ENCODE measurements around the gene ODAD4. TPM values are rescaled to one million over a fixed set of nuclear protein-coding genes. Genes with fewer than 3 reads are reported as not detected.
"Not testable (repeated sequence)": the region's sequence is repeated elsewhere in the genome, so short reads cannot be mapped to it uniquely, and the experiment has no call there.

The ODAD4 gene
- total RNA-seq, 2 experiments from 2014 or later: 0.81 to 1.4 TPM

DNA sequence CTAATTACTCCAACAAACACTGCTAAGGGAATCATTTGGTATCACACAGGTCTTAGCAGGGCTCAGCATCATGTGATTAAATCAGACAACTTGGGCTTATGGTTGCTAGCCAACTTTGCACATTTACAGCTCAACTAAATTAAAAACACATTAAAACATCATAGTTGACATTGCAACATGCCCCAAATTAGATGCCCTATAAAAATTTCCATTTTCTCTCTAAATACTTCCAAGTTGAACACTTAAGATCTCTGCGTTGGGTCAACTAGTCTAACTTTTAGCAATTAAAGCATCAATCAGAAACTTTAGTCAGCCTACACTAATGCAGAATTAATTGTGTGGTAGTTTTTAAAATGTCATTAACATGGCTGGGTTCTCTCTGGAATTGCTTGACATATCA is 74.7 kb downstream of the ODAD4 start:
- TF ChIP-seq, protein P1, sequence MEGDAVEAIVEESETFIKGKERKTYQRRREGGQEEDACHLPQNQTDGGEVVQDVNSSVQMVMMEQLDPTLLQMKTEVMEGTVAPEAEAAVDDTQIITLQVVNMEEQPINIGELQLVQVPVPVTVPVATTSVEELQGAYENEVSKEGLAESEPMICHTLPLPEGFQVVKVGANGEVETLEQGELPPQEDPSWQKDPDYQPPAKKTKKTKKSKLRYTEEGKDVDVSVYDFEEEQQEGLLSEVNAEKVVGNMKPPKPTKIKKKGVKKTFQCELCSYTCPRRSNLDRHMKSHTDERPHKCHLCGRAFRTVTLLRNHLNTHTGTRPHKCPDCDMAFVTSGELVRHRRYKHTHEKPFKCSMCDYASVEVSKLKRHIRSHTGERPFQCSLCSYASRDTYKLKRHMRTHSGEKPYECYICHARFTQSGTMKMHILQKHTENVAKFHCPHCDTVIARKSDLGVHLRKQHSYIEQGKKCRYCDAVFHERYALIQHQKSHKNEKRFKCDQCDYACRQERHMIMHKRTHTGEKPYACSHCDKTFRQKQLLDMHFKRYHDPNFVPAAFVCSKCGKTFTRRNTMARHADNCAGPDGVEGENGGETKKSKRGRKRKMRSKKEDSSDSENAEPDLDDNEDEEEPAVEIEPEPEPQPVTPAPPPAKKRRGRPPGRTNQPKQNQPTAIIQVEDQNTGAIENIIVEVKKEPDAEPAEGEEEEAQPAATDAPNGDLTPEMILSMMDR (IDR thresholded peaks at IDR 0.05): no peak
- H3K9me3 Mint-ChIP-seq: no peaks in the 10 kb centered on the region
- peaks cover 40% of the 10 kb centered on the region for H3K4me1 Mint-ChIP-seq (ENCODE audit: low read depth)
- H3K4me3 Mint-ChIP-seq: no peak overlapping the region
- CTCF ChIA-PET: interaction anchor here (1.3 to 1.9 kb wide), 3 partner anchors 8 to 15 kb away, joined by 4 to 11 read pairs (median 6); partner anchors contain the start of gene NKIRAS2
- ATAC-seq: no peak
- no peak for DNase-seq
- no peaks in the 10 kb centered on the region for H3K27me3 Mint-ChIP-seq
- intact Hi-C loops (cut with micrococcal nuclease): no loop called here
- POLR2A ChIA-PET: interaction anchor here (0.6 to 1.2 kb wide), 2 partner anchors 12 to 39 kb away, joined by 4 to 5 read pairs; partner anchors contain the start of gene DNAJC7
- peaks cover 21% of the 10 kb centered on the region for H3K36me3 Mint-ChIP-seq (ENCODE audit: low read depth)
- peak overlapping the region; percentile 48 for H3K27ac Mint-ChIP-seq

DNA sequence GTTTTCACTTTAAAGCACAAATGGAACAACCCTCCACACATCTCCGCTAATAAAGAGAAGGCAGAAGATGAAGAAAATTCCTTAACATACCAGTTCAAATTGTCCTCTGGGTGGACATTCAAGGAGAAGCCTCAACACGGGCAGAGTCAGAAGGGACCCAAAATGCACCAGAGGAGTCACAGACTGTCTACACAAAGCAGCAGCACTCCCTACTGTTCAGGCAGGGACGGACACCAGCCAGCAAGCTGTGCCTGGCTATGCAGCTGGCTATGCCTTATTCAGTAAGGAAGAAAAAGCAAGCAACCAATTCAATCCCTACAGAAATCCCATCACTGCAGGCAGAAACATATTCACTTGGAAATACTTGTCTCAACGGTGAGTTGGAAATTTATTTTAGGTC is 78.8 kb downstream of the ODAD4 start:
- no peaks in the 10 kb centered on the region for H3K9me3 Mint-ChIP-seq
- POLR2A ChIA-PET: interaction anchor here (1.8 kb wide), 1 partner anchor 10 kb away, joined by 5 read pairs; no protein-coding TSS in a partner anchor
- peaks cover 18% of the 10 kb centered on the region for H3K36me3 Mint-ChIP-seq (ENCODE audit: low read depth)
- H3K27ac Mint-ChIP-seq: no peak overlapping the region
- ATAC-seq (no peak), DNase-seq (peak; percentile 13)
- H3K4me3 Mint-ChIP-seq: no peak overlapping the region
- intact Hi-C loops (cut with micrococcal nuclease): no loop called here
- TF ChIP-seq, protein P1 (IDR thresholded peaks at IDR 0.05): no peak
- H3K4me1 Mint-ChIP-seq (ENCODE audit: low read depth): peaks cover 58% of the 10 kb centered on the region
- no peaks in the 10 kb centered on the region for H3K27me3 Mint-ChIP-seq
- CTCF ChIA-PET: interaction anchor here (1.1 to 1.3 kb wide), 2 partner anchors 11 to 46 kb away, joined by 3 to 4 read pairs; partner anchors contain the start of gene NKIRAS2

DNA sequence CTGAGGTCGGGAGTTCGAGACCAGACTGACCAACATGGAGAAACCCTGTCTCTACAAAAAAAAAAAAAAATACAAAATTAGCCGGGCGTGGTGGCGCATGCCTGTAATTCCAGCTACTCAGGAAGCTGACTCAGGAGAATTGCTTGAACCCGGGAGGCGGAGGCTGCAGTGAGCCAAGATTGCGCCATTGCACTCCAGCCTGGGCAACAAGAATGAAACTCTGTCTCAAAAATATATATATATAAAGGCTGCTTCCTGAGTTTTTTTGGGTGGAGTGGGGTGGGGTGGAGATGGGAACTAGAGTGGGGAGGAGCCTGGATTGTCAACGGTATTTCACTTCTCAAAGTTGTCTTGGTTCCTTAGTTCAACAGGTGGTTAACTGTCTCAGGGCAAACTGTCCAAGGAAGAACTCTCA is 79.9 kb downstream of the ODAD4 start:
- peak overlapping the region; percentile 50 for H3K27ac Mint-ChIP-seq
- H3K27me3 Mint-ChIP-seq; intact Hi-C loops (cut with micrococcal nuclease); ATAC-seq; H3K9me3 Mint-ChIP-seq; H3K4me3 Mint-ChIP-seq; DNase-seq; POLR2A ChIA-PET: not testable (repeated sequence)
- H3K4me1 Mint-ChIP-seq (ENCODE audit: low read depth): peaks cover 51% of the 10 kb centered on the region
- peaks cover 23% of the 10 kb centered on the region for H3K36me3 Mint-ChIP-seq (ENCODE audit: low read depth)
- CTCF ChIA-PET: interaction anchor here (1.1 to 1.3 kb wide), 2 partner anchors 10 to 47 kb away, joined by 3 to 4 read pairs; partner anchors contain the start of gene NKIRAS2

DNA sequence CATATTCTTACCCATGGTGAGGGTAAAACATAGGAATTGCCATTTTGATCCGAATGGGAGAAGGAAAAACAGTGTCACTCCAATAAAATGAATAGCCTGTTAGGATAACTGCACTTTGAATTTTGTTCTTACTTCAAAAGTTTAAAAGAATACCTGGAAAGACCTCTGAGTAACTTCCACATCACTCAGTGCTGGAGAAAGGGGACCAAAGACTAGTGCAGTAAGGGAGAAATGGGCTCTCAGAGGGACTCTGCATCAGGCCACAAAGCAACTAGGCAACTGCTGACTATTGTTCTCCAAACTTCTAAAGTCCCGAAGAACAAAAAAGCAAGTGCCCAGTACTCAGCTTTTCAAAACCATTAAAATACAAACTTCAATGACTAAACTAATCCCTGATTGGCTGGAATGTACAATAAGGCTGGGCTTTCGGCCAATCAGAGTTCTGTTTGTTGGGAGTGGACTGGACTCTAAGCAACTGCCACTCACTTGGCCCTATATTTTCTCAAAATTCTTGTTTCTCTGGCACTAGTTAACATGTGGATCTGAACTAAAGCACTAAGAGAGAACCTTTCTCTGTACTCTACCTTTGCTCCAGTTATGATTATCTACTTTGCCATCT is 80.6 kb downstream of the ODAD4 start:
- POLR2A ChIA-PET: no interaction called here
- TF ChIP-seq, protein P1 (IDR thresholded peaks at IDR 0.05): no peak
- H3K4me1 Mint-ChIP-seq (ENCODE audit: low read depth): peaks cover 55% of the 10 kb centered on the region
- CTCF ChIA-PET: interaction anchor here (1.0 to 2.1 kb wide), 2 partner anchors 9 to 13 kb away, joined by 5 to 7 read pairs; partner anchors contain the start of gene NKIRAS2
- H3K36me3 Mint-ChIP-seq (ENCODE audit: low read depth): peaks cover 29% of the 10 kb centered on the region
- no peak for ATAC-seq
- no peaks in the 10 kb centered on the region for H3K27me3 Mint-ChIP-seq
- peak overlapping the region; percentile 50 for H3K27ac Mint-ChIP-seq
- DNase-seq: peak; percentile 42
- no peak overlapping the region for H3K4me3 Mint-ChIP-seq
- H3K9me3 Mint-ChIP-seq: no peaks in the 10 kb centered on the region
- intact Hi-C loops (cut with micrococcal nuclease): no loop called here

DNA sequence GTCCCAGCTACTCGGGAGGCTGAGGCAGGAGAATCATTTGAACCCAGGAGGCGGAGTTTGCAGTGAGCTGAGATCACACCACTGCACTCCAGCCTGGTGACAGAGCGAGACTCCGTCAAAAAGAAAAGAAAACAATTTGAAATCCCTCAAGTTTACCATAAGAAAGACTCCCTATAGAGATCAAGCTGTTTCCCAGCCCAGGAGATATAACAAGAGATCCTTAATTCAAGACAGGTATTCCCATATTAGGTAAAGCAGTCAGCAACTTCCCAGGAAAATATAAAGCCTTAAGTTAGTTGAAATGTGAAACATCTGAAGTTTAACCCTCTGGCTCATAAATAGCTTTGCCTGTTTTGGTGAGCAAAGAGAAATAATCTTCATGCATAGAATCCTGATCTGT is 81.9 kb downstream of the ODAD4 start:
- POLR2A ChIA-PET: interaction anchor here (0.7 to 0.8 kb wide), 2 partner anchors 16 to 89 kb away, joined by 3 read pairs; no protein-coding TSS in a partner anchor

DNA sequence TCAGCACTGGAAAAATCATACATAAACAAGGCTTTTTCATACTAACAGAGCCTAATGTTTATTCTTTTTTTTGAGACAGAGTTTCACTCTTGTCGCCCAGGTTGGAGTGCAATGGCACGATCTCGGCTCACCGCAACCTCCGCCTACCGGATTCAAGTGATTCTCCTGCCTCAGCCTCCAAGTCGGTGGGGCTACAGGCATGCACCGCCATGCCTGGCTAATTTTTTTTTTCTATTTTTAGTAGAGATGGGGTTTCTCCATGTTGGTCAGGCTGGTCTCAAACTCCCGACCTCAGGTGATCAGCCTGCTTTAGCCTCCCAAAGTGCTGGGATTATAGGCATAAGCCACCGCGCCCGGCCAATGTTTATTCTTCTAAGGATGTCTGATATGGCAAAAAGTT is 83.3 kb downstream of the ODAD4 start:
- intact Hi-C loops (cut with micrococcal nuclease); H3K9me3 Mint-ChIP-seq; H3K4me3 Mint-ChIP-seq; H3K27me3 Mint-ChIP-seq; DNase-seq; H3K27ac Mint-ChIP-seq; ATAC-seq: not testable (repeated sequence)
- peaks cover 63% of the 10 kb centered on the region for H3K4me1 Mint-ChIP-seq (ENCODE audit: low read depth)
- peaks cover 34% of the 10 kb centered on the region for H3K36me3 Mint-ChIP-seq (ENCODE audit: low read depth)
- CTCF ChIA-PET: interaction anchor here (0.9 to 1.5 kb wide), 3 partner anchors 9 to 104 kb away, joined by 3 to 6 read pairs (median 4); no protein-coding TSS in a partner anchor
- POLR2A ChIA-PET: interaction anchor here (0.7 to 1.1 kb wide), 2 partner anchors 26 to 117 kb away, joined by 3 read pairs; no protein-coding TSS in a partner anchor

More for the DNA sequence above, 81.9 kb downstream of the ODAD4 start:
- ATAC-seq; H3K4me3 Mint-ChIP-seq; H3K27ac Mint-ChIP-seq; intact Hi-C loops (cut with micrococcal nuclease); H3K9me3 Mint-ChIP-seq; H3K27me3 Mint-ChIP-seq; DNase-seq: not testable (repeated sequence)
- peaks cover 56% of the 10 kb centered on the region for H3K4me1 Mint-ChIP-seq (ENCODE audit: low read depth)
- CTCF ChIA-PET: interaction anchor here (1.5 to 2.1 kb wide), 2 partner anchors 8 to 11 kb away, joined by 6 to 7 read pairs; no protein-coding TSS in a partner anchor
- H3K36me3 Mint-ChIP-seq (ENCODE audit: low read depth): peaks cover 35% of the 10 kb centered on the region

Other genes with a start within 250 kb of the ODAD4 start
- gene EIF1, start 241.7 kb upstream of the ODAD4 start, total RNA-seq: 100 to 1,000 TPM; 924 to 930 TPM
- not detected for gene GAST, start 218.3 kb upstream of the ODAD4 start, total RNA-seq
- gene HAP1, start 196.0 kb upstream of the ODAD4 start, total RNA-seq: under 1 TPM; 0.07 to 0.09 TPM
- gene JUP, start 143.9 kb upstream of the ODAD4 start, total RNA-seq: 1 to 10 TPM; 1.5 to 1.8 TPM
- gene P3H4, start 118.7 kb upstream of the ODAD4 start, total RNA-seq: 1 to 10 TPM; 2.6 to 3.2 TPM
- 1 to 10 TPM in 1 of 2 experiments, under 1 TPM in 1; 0.74 to 1.2 TPM for gene FKBP10, start 117.6 kb upstream of the ODAD4 start, total RNA-seq
- gene NT5C3B, start 94.4 kb upstream of the ODAD4 start, total RNA-seq: 10 to 100 TPM; 30.5 to 32.3 TPM
- under 1 TPM in 1 of 2 experiments, not detected in 1; 0.36 TPM for gene KLHL10, start 92.8 kb upstream of the ODAD4 start, total RNA-seq
- 10 to 100 TPM; 19.2 to 19.6 TPM for gene KLHL11, start 65.2 kb upstream of the ODAD4 start, total RNA-seq
- 100 to 1,000 TPM; 185 to 186 TPM for gene ACLY, start 11.7 kb upstream of the ODAD4 start, total RNA-seq
- 10 to 100 TPM; 50.1 to 54.5 TPM for gene CNP, start 36.2 kb downstream of the ODAD4 start, total RNA-seq
- gene DNAJC7, start 86.8 kb downstream of the ODAD4 start, total RNA-seq: 10 to 100 TPM; 86.7 to 90.3 TPM
- gene NKIRAS2, start 89.5 kb downstream of the ODAD4 start, total RNA-seq: 10 to 100 TPM; 13.8 to 15.0 TPM
- under 1 TPM; 0.72 to 0.77 TPM for gene C17orf113, start 120.0 kb downstream of the ODAD4 start, total RNA-seq
- 1 to 10 TPM; 1.3 TPM for gene ZNF385C, start 167.9 kb downstream of the ODAD4 start, total RNA-seq
- 10 to 100 TPM; 31.7 to 36.2 TPM for gene DHX58, start 182.1 kb downstream of the ODAD4 start, total RNA-seq
- gene KAT2A, start 190.8 kb downstream of the ODAD4 start, total RNA-seq: 10 to 100 TPM; 49.2 to 50.2 TPM
- gene HSPB9, start 192.2 kb downstream of the ODAD4 start, total RNA-seq: under 1 TPM in 1 of 2 experiments, not detected in 1; 0.41 TPM
- 10 to 100 TPM; 30.7 to 32.5 TPM for gene RAB5C, start 224.4 kb downstream of the ODAD4 start, total RNA-seq